PC-9 (cell line): ENCODE measurements around the gene POLQ. TPM values are rescaled to one million over a fixed set of nuclear protein-coding genes. Genes with fewer than 3 reads are reported as not detected.

ENCODE experiments used
- BruUV-seq: library from RNA; stranded (reverse); fragments of 400-500 nt; replicated peaks from 2 replicates; lab custom pipeline; 2021; lab: Mats Ljungman, UMichigan
- CTCF ChIA-PET: fragments of 300-600 bp; sonication (Branson Sonifier 250); formaldehyde crosslinking; loops from one replicate; lab custom pipeline; 2022; ENCODE audit warnings: antibody characterized with exemption; lab: Charles Lee
- POLR2A ChIA-PET: fragments of 300-600 bp; sonication (Branson Sonifier 250); formaldehyde crosslinking; loops from one replicate; lab custom pipeline; 2022; ENCODE audit warnings: antibody characterized with exemption; ENCODE audit not compliant: unreplicated experiment; lab: Charles Lee
- DNase-seq, 2 experiments: peaks; one replicate each; pipeline versions ENCODE4 v3.0.0 to v3.0.0-alpha.2; 2015 to 2022; ENCODE audit warnings: mixed read lengths in 1 of 2
- H2AFZ ChIP-seq: fragments of 200-600 bp; sonication (generic); 2 replicates; pipeline ENCODE4 v1.8.1; 2017; ENCODE audit warnings: antibody characterized with exemption
- H3F3A ChIP-seq: fragments of 200-600 bp; sonication (generic); 2 replicates; pipeline ENCODE4 v1.8.1; 2017; ENCODE audit warnings: antibody characterized with exemption, mild to moderate bottlenecking, low read depth; ENCODE audit not compliant: insufficient read depth
- H3K27ac ChIP-seq: fragments of 200-600 bp; sonication (generic); 2 replicates; pipeline ENCODE4 v1.6.1; 2016; ENCODE audit warnings: mixed run types
- H3K27me3 ChIP-seq: fragments of 200-600 bp; sonication (generic); 2 replicates; pipeline ENCODE4 v1.6.1; 2016; ENCODE audit warnings: low read depth, mixed run types; ENCODE audit not compliant: insufficient read depth
- H3K36me3 ChIP-seq: fragments of 200-600 bp; sonication (generic); 2 replicates; pipeline ENCODE4 v1.6.1; 2016; ENCODE audit warnings: low read depth, mixed run types
- H3K4me1 ChIP-seq: fragments of 200-600 bp; sonication (generic); replicated peaks from 2 replicates; pipeline ENCODE4 v1.6.1; 2016; ENCODE audit warnings: mixed run types; ENCODE audit not compliant: insufficient read depth
- H3K4me2 ChIP-seq: fragments of 200-600 bp; sonication (generic); 2 replicates; pipeline ENCODE4 v1.6.1; 2017; ENCODE audit warnings: mixed run types
- H3K4me3 ChIP-seq: fragments of 200-600 bp; sonication (generic); 2 replicates; pipeline ENCODE4 v1.6.1; 2016; ENCODE audit warnings: mixed run types
- H3K79me2 ChIP-seq: fragments of 200-600 bp; sonication (generic); 2 replicates; pipeline ENCODE4 v1.6.1; 2017; ENCODE audit warnings: low read depth, mixed run types
- H3K9me2 ChIP-seq: fragments of 200-600 bp; sonication (generic); 2 replicates; pipeline ENCODE4 v1.8.1; 2017; ENCODE audit warnings: mild to moderate bottlenecking; ENCODE audit not compliant: insufficient read depth
- H3K9me3 ChIP-seq: fragments of 200-600 bp; sonication (generic); 2 replicates; pipeline ENCODE4 v1.8.1; 2016; ENCODE audit warnings: low read depth; ENCODE audit not compliant: insufficient read depth
- H4K20me1 ChIP-seq: fragments of 200-600 bp; sonication (generic); 2 replicates; pipeline ENCODE4 v1.8.1; 2017; ENCODE audit not compliant: insufficient read depth
- EZH2 ChIP-seq: fragments of 200-600 bp; sonication (generic); IDR thresholded peaks from 2 replicates; pipeline ENCODE4 v1.8.0; 2017; ENCODE audit warnings: antibody characterized with exemption, low read depth
- intact Hi-C: fragments of 100-400 bp; cut with micrococcal nuclease; formaldehyde crosslinking; loops from one replicate; pipeline ENCODE4 v1.10.0; 2022; ENCODE audit not compliant: unreplicated experiment
- total RNA-seq: library from RNA; stranded (reverse); gene quantifications from 2 replicates; pipeline ENCODE4 v1.2.3, GENCODE V29; 2021
- TF ChIP-seq, protein P1 (sequence below): fragments of 200-600 bp; sonication (generic); conservative IDR thresholded peaks from 2 replicates; pipeline ENCODE4 v1.6.1; 2017; ENCODE audit warnings: mixed run types, antibody characterized with exemption, mild to moderate bottlenecking, moderate library complexity

Gene POLQ
- total RNA-seq, 1 experiment from 2014 or later, result 14.3 TPM

DNA sequence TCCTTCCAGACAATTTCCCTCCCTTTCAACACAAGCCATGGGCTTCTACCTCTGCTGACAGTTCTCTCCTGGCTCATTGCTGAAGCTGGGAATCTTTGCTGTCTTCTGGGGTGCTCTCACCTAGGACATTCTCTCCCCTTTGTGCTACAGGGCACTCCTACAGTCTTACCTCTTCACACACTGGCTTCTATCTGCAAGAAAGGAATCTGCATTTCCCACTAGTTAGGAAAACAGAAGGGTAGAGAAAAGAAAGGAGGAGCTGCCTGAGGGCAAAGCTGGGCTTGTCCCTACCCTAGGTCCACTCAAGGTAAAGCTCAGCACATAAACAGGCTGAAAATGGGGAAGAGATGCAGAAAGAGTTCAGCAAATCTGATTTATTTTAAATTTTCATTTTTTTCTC is 16.4 kb upstream of the POLQ start:
- Histone ChIP-seq H3F3A (no peaks in the 10 kb centered on the region), H4K20me1 (no peaks in the 10 kb centered on the region), H2AFZ (no peak overlapping the region), H3K79me2 (no peaks in the 10 kb centered on the region), H3K27ac (no peak overlapping the region), H3K36me3 (no peaks in the 10 kb centered on the region), H3K4me1 (no peaks in the 10 kb centered on the region), H3K4me3 (no peak overlapping the region), H3K27me3 (no peaks in the 10 kb centered on the region), H3K9me2 (no peaks in the 10 kb centered on the region; the same call in 1 of the 2 replicates), H3K4me2 (no peak overlapping the region), H3K9me3 (no peaks in the 10 kb centered on the region)
- intact Hi-C loops, result no loop called here
- DNase-seq, result no peak
- POLR2A ChIA-PET, result interaction anchor here (0.5 kb wide), 1 partner anchor 8 kb away, joined by 3 read pairs; no protein-coding TSS in a partner anchor
- no TSS peak for BruUV-seq
- CTCF ChIA-PET, result interaction anchor here (0.7 kb wide), 1 partner anchor 1144 kb away, joined by 3 read pairs; no protein-coding TSS in a partner anchor
- TF ChIP-seq, protein P1, sequence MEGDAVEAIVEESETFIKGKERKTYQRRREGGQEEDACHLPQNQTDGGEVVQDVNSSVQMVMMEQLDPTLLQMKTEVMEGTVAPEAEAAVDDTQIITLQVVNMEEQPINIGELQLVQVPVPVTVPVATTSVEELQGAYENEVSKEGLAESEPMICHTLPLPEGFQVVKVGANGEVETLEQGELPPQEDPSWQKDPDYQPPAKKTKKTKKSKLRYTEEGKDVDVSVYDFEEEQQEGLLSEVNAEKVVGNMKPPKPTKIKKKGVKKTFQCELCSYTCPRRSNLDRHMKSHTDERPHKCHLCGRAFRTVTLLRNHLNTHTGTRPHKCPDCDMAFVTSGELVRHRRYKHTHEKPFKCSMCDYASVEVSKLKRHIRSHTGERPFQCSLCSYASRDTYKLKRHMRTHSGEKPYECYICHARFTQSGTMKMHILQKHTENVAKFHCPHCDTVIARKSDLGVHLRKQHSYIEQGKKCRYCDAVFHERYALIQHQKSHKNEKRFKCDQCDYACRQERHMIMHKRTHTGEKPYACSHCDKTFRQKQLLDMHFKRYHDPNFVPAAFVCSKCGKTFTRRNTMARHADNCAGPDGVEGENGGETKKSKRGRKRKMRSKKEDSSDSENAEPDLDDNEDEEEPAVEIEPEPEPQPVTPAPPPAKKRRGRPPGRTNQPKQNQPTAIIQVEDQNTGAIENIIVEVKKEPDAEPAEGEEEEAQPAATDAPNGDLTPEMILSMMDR, result no peak
- no peak for TF ChIP-seq EZH2

DNA sequence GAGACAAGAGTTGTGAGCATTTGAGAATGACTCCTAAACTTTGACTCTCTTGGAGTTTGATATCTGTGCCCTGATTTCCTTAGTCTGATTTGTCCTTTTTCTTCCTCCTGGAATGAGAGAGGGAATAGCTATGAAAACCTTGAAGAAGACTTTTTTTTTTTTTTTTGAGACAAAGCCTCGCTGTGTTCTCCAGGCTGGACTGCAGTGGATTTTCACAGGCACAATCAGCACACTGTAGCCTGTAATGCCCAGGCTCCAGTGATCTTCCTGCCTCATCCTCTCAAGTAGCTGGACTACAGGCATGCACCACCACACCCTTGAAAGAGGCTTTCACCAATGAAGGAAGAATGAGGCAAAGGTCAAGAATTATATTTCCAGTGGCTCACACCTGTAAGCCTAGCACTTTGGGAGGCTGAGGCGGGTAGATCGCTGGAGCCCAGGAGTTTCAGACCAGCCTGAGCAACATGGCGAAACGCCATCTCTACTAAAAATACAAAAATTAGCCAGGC is 11.7 kb upstream of the POLQ start:
- Histone ChIP-seq H3K36me3 (no peaks in the 10 kb centered on the region), H3K4me1 (no peaks in the 10 kb centered on the region), H3K27me3 (no peaks in the 10 kb centered on the region), H3F3A (no peaks in the 10 kb centered on the region), H3K79me2 (no peaks in the 10 kb centered on the region), H3K9me3 (no peaks in the 10 kb centered on the region), H3K4me2 (no peak overlapping the region), H3K4me3 (no peak overlapping the region), H3K9me2 (no peaks in the 10 kb centered on the region), H3K27ac (no peak overlapping the region), H2AFZ (no peak overlapping the region), H4K20me1 (no peaks in the 10 kb centered on the region)
- intact Hi-C loops, result no loop called here
- DNase-seq, result no peak
- POLR2A ChIA-PET, result no interaction called here
- CTCF ChIA-PET, result no interaction called here
- TF ChIP-seq, protein P1, result no peak
- TF ChIP-seq EZH2, result no peak
- no TSS peak for BruUV-seq

DNA sequence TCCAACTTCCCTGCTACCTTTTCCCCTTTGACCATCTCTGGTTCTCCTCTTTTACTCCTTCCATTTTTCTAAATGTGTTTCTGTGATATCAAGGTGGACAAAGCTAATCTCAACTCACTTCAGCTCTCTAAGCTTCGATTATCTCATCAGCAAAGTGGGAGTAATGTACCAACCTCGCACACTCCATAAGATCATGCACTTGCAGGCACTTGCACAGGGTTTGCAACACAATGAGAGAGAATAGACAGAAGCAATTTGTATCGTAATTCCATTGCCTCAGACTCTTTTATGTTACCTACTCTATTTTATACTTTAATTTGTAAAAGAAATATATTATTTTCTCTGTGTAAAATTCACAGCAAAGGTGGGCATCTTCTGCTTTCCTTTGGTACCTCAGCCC is 7.0 kb upstream of the POLQ start:
- no peaks in the 10 kb centered on the region for H4K20me1 ChIP-seq
- H3K36me3 ChIP-seq, result no peaks in the 10 kb centered on the region
- intact Hi-C loops, result no loop called here
- no peak for DNase-seq
- H3F3A ChIP-seq, result no peaks in the 10 kb centered on the region
- H3K4me1 ChIP-seq, result no peaks in the 10 kb centered on the region
- TF ChIP-seq, protein P1, result no peak
- TF ChIP-seq EZH2, result no peak
- no peak overlapping the region for H3K4me3 ChIP-seq
- ChIA-PET CTCF (no interaction called here), POLR2A (no interaction called here)
- H3K9me3 ChIP-seq, result no peaks in the 10 kb centered on the region
- no peak overlapping the region for H2AFZ ChIP-seq
- H3K9me2 ChIP-seq, result no peaks in the 10 kb centered on the region
- H3K4me2 ChIP-seq, result no peak overlapping the region
- no TSS peak for BruUV-seq
- no peaks in the 10 kb centered on the region for H3K79me2 ChIP-seq
- no peaks in the 10 kb centered on the region for H3K27me3 ChIP-seq
- H3K27ac ChIP-seq, result no peak overlapping the region
